HG03565 (cell line): ENCODE measurements around the gene STPG2.

Experiments used
- ATAC-seq: cut with Tn5 transposase; IDR thresholded peaks from one replicate; pipeline ENCODE4 v1.9.1; 2021; ENCODE audit warnings: mild to moderate bottlenecking, moderate library complexity; ENCODE audit not compliant: unreplicated experiment

Gene STPG2

GRCh38 chr4:98094118-98094517 is 49.2 kb downstream of the STPG2 start:
- no peak for ATAC-seq

- no peak for ATAC-seq
Observed at GRCh38 chr4:98093662-98094061, 49.6 kb downstream of the STPG2 start.

GRCh38 chr4:98092833-98093439 is 50.3 kb downstream of the STPG2 start:
- no peak for ATAC-seq

GRCh38 chr4:98081936-98082335 is 61.3 kb downstream of the STPG2 start:
- ATAC-seq = no peak

GRCh38 chr4:98068495-98068894 is 74.8 kb downstream of the STPG2 start:
- ATAC-seq = no peak

GRCh38 chr4:98055800-98056501 is 87.3 kb downstream of the STPG2 start:
- no peak for ATAC-seq

- no peak for ATAC-seq
Observed at GRCh38 chr4:98046665-98047064, 96.6 kb downstream of the STPG2 start.

GRCh38 chr4:98030059-98030458 is 113.2 kb downstream of the STPG2 start:
- ATAC-seq = no peak

- ATAC-seq = no peak
Observed at GRCh38 chr4:98027827-98028226, 115.4 kb downstream of the STPG2 start.

- ATAC-seq = no peak
Observed at GRCh38 chr4:98026362-98026761, 116.9 kb downstream of the STPG2 start.

GRCh38 chr4:98006814-98007412 is 136.4 kb downstream of the STPG2 start:
- no peak for ATAC-seq

GRCh38 chr4:98006060-98006459 is 137.2 kb downstream of the STPG2 start:
- ATAC-seq = no peak

- ATAC-seq = no peak
Observed at GRCh38 chr4:98000940-98001339, 142.3 kb downstream of the STPG2 start.

GRCh38 chr4:97998203-97998602 is 145.1 kb downstream of the STPG2 start:
- no peak for ATAC-seq

GRCh38 chr4:97994765-97995465 is 148.4 kb downstream of the STPG2 start:
- ATAC-seq = no peak

GRCh38 chr4:97990409-97990808 is 152.9 kb downstream of the STPG2 start:
- no peak for ATAC-seq

- no peak for ATAC-seq
Observed at GRCh38 chr4:97987019-97987648, 156.1 kb downstream of the STPG2 start.

- ATAC-seq = no peak
Observed at GRCh38 chr4:97984545-97985131, 158.6 kb downstream of the STPG2 start.

GRCh38 chr4:97978791-97979488 is 164.3 kb downstream of the STPG2 start:
- peak; percentile 61 for ATAC-seq
